ENCODE results near the gene TRMT61A.
A peak's percentile ranks its signal among the peaks of the same experiment; 100 is the strongest.

TRMT61A gene

GRCh38 chr14:103569408-103569807 is 40.4 kb downstream of the TRMT61A start:
- DNase-seq, result no peak

GRCh38 chr14:103574104-103574503 is 45.1 kb downstream of the TRMT61A start:
- DNase-seq, result no peak

GRCh38 chr14:103574707-103575285 is 45.8 kb downstream of the TRMT61A start:
- DNase-seq, result no peak

GRCh38 chr14:103576371-103577024 is 47.5 kb downstream of the TRMT61A start:
- DNase-seq, result peak; percentile 66

GRCh38 chr14:103578401-103579075 is 49.5 kb downstream of the TRMT61A start:
- no peak for DNase-seq

GRCh38 chr14:103581206-103581605 is 52.2 kb downstream of the TRMT61A start:
- DNase-seq, result no peak

GRCh38 chr14:103581954-103582703 is 53.1 kb downstream of the TRMT61A start:
- no peak for DNase-seq

- DNase-seq, result no peak
These were observed 55.4 kb downstream of the TRMT61A start for GRCh38 chr14:103584326-103584915.
